GM12878 (cell line): ENCODE data around the gene FDXACB1. TPM values are rescaled to one million over a fixed set of nuclear protein-coding genes. Genes with fewer than 3 reads are reported as not detected.

ENCODE experiments used
- ATAC-seq: fragments of 200-7000 bp; cut with Tn5 transposase; 3 replicates; pipeline ENCODE4 v1.9.1; 2020; ENCODE audit warnings: mild to moderate bottlenecking, moderate library complexity
- BruUV-seq: library from RNA; stranded (reverse); fragments of 400-500 nt; replicated peaks from 2 replicates; lab custom pipeline; 2021; lab: Mats Ljungman, UMichigan
- CTCF ChIA-PET: fragments of 300-600 bp; sonication (Branson Sonifier 250); formaldehyde crosslinking; extraction: SDS; loops from one replicate; lab custom pipeline; 2021; ENCODE audit warnings: inconsistent platforms; lab: Yijun Ruan, JAX
- POLR2A ChIA-PET: fragments of 350-600 bp; formaldehyde crosslinking; extraction: SDS; loops from one replicate; lab custom pipeline; 2021; ENCODE audit warnings: inconsistent platforms; lab: Charles Lee
- RAD21 ChIA-PET: fragments of 300-600 bp; sonication (Branson Sonifier 250); formaldehyde crosslinking; loops from one replicate; lab custom pipeline; 2023; ENCODE audit warnings: antibody characterized with exemption; ENCODE audit not compliant: unreplicated experiment; lab: Charles Lee
- SMC1A ChIA-PET: fragments of 300-600 bp; sonication (Branson Sonifier 250); formaldehyde crosslinking; loops from one replicate; lab custom pipeline; 2023; ENCODE audit not compliant: unreplicated experiment, uncharacterized antibody; lab: Charles Lee
- DNase-seq: peaks from one replicate; pipeline ENCODE4 v3.0.0-alpha.2; 2011; ENCODE audit warnings: low read depth, low spot score
- FAIRE-seq: peaks from 3 replicates; lab custom pipeline; 2011; peaks lifted over from hg19 to GRCh38; lab: Jason Lieb, UNC
- H2AFZ ChIP-seq: 2 replicates; pipeline ENCODE4 v1.6.0; 2011; ENCODE audit warnings: low read depth, low read length, control low read depth; ENCODE audit not compliant: control insufficient read depth
- H3K27ac ChIP-seq: 2 replicates; pipeline ENCODE4 v1.5.1; 2011; ENCODE audit warnings: control low read depth; ENCODE audit not compliant: control insufficient read depth, insufficient read depth
- H3K27me3 ChIP-seq, 2 experiments: replicated peaks in 1 of 2; 2 replicates each; pipeline versions ENCODE4 v1.6.0 to v1.6.1; 2011; ENCODE audit warnings: low read length in 1 of 2; ENCODE audit not compliant: control insufficient read depth in 2 of 2, insufficient read depth in 2 of 2
- H3K36me3 ChIP-seq, 2 experiments: 2 replicates each; pipeline ENCODE4 v1.5.1; 2011; ENCODE audit warnings: low read length in 1 of 2; ENCODE audit not compliant: control insufficient read depth in 2 of 2, insufficient read depth in 2 of 2
- H3K4me1 ChIP-seq: 2 replicates; pipeline ENCODE4 v1.6.1; 2011; ENCODE audit warnings: mild to moderate bottlenecking, low read length, moderate library complexity, mixed read lengths; ENCODE audit not compliant: control insufficient read depth, insufficient read depth
- H3K4me2 ChIP-seq: 2 replicates; pipeline ENCODE4 v1.6.0; 2011; ENCODE audit warnings: control low read depth; ENCODE audit not compliant: control insufficient read depth, insufficient read depth
- H3K4me3 ChIP-seq: fragments of 200-600 bp; sonication (generic); 2 replicates; pipeline ENCODE4 v1.5.1; 2016
- H3K79me2 ChIP-seq: 2 replicates; pipeline ENCODE4 v1.6.0; 2011; ENCODE audit warnings: low read length; ENCODE audit not compliant: control insufficient read depth, insufficient read depth
- H3K9ac ChIP-seq: 2 replicates; pipeline ENCODE4 v1.8.0; 2011; ENCODE audit warnings: low read length, control low read depth, mixed read lengths; ENCODE audit not compliant: control insufficient read depth, insufficient read depth
- H3K9me3 ChIP-seq: replicated peaks from 3 replicates; pipeline ENCODE4 v1.5.1; 2011; ENCODE audit warnings: mild to moderate bottlenecking, low read length; ENCODE audit not compliant: control insufficient read depth, insufficient read depth
- H4K20me1 ChIP-seq: 2 replicates; pipeline ENCODE4 v1.6.0; 2011; ENCODE audit not compliant: control insufficient read depth, insufficient read depth
- BCL3 ChIP-seq: IDR thresholded peaks from 2 replicates; pipeline ENCODE4 v1.6.1; 2011; ENCODE audit warnings: borderline replicate concordance, low read depth, mild to moderate bottlenecking, moderate library complexity, low read length; ENCODE audit not compliant: insufficient read depth, poor library complexity, severe bottlenecking
- EGR1 ChIP-seq, 2 experiments: IDR thresholded peaks; 1 replicate in 1 of 2; 2 replicates in 1 of 2; pipeline ENCODE4 v1.6.1; 2011 to 2012; ENCODE audit warnings: low read depth in 2 of 2, low read length in 2 of 2, borderline replicate concordance in 1 of 2, mild to moderate bottlenecking in 1 of 2, moderate library complexity in 1 of 2
- ESRRA ChIP-seq: IDR thresholded peaks from 2 replicates; pipeline ENCODE4 v1.6.1; 2012; ENCODE audit warnings: mild to moderate bottlenecking, low read length, improper control_type of control experiment
- FOXK2 ChIP-seq: fragments of 450-650 bp; IDR thresholded peaks from 2 replicates; pipeline ENCODE4 v1.6.1; 2017; ENCODE audit warnings: mild to moderate bottlenecking, moderate library complexity
- HDGF ChIP-seq: fragments of 450-650 bp; IDR thresholded peaks from 2 replicates; pipeline ENCODE4 v1.6.1; 2016; ENCODE audit warnings: antibody characterized with exemption
- JUNB ChIP-seq: IDR thresholded peaks from 2 replicates; pipeline ENCODE4 v1.6.1; 2016; ENCODE audit warnings: antibody characterized with exemption, mild to moderate bottlenecking
- KLF5 ChIP-seq: fragments of 450-650 bp; IDR thresholded peaks from 2 replicates; pipeline ENCODE4 v1.6.1; 2014; ENCODE audit warnings: mild to moderate bottlenecking; ENCODE audit not compliant: partially characterized antibody
- MLLT1 ChIP-seq: fragments of 450-650 bp; IDR thresholded peaks from 2 replicates; pipeline ENCODE4 v1.6.1; 2016; ENCODE audit warnings: mild to moderate bottlenecking
- MXI1 ChIP-seq: fragments of 150-350 bp; IDR thresholded peaks from 2 replicates; pipeline ENCODE4 v1.6.1; 2011; ENCODE audit warnings: low read depth, mild to moderate bottlenecking, inconsistent platforms, low read length, improper control_type of control experiment
- PAX5 ChIP-seq: IDR thresholded peaks from 2 replicates; pipeline ENCODE4 v1.6.1; 2011; ENCODE audit warnings: low read depth, low read length, borderline replicate concordance
- SMAD1 ChIP-seq: fragments of 450-650 bp; IDR thresholded peaks from 2 replicates; pipeline ENCODE4 v1.6.1; 2018; ENCODE audit warnings: mild to moderate bottlenecking, low read depth; ENCODE audit not compliant: partially characterized antibody
- SMC3 ChIP-seq: IDR thresholded peaks from 2 replicates; pipeline ENCODE4 v1.6.1; 2011; ENCODE audit warnings: low read length, improper control_type of control experiment, borderline replicate concordance
- USF2 ChIP-seq: IDR thresholded peaks from 2 replicates; pipeline ENCODE4 v1.6.1; 2011; ENCODE audit warnings: low read depth, low read length, improper control_type of control experiment, borderline replicate concordance
- ZNF207 ChIP-seq: fragments of 450-650 bp; IDR thresholded peaks from 2 replicates; pipeline ENCODE4 v1.6.1; 2014; ENCODE audit warnings: antibody characterized with exemption, mild to moderate bottlenecking, borderline replicate concordance
- ZNF622 ChIP-seq: fragments of 450-650 bp; IDR thresholded peaks from 2 replicates; pipeline ENCODE4 v1.6.1; 2017; ENCODE audit warnings: mild to moderate bottlenecking, inconsistent platforms
- WGBS: methylation state at CpG from one replicate; pipeline ENCODE4 v1.1.6; 2016; ENCODE audit warnings: low lambda C conversion rate; ENCODE audit not compliant: insufficient replicate concordance, insufficient coverage; ENCODE audit errors: missing lambda C conversion rate; 5-methylcytosine and 5-hydroxymethylcytosine counted together
- in situ Hi-C: fragments of 300-500 bp; cut with MboI; formaldehyde crosslinking; loops from 9 replicates; pipeline ENCODE4 v1.14.3; 2018; ENCODE audit warnings: mixed read lengths
- intact Hi-C: fragments of 100-400 bp; cut with micrococcal nuclease; formaldehyde crosslinking; loops from one replicate; pipeline ENCODE4 v1.14.2; 2022; ENCODE audit not compliant: unreplicated experiment
- polyA plus RNA-seq, 11 experiments: library from polyadenylated mRNA; depleted of rRNA in 4 of 11; unstranded in 6 of 11; stranded (reverse) in 5 of 11; fragments of >200 nt; fragmentation: Nextera tagmentation in 4 of 11; fragmentation: Illumina TruSeq in 1 of 11; extraction: Ambion mirVana in 4 of 11; extraction: Trizol in 1 of 11; gene quantifications; 1 replicate in 1 of 11; 2 replicates in 10 of 11; pipeline versions ENCODE4 v1.2.1 to v1.2.3, GENCODE V29; 2011 to 2016; ENCODE audit warnings: inconsistent platforms in 2 of 11, missing spikeins in 2 of 11, low read depth in 1 of 11
- total RNA-seq, 4 experiments: library from RNA; depleted of rRNA in 3 of 4; stranded (reverse); fragments of >200 nt in 3 of 4; fragmentation: Illumina TruSeq in 1 of 4; extraction: Trizol in 1 of 4; gene quantifications; 2 replicates each; pipeline versions ENCODE4 v1.2.1 to v1.2.3, GENCODE V29; 2013 to 2021

The FDXACB1 gene
- total and polyA plus RNA-seq, 10 of the 15 experiments (the other 5 are each of a cell fraction or from before 2014, with no cell fraction given) = 7.4 to 13.3 (median 9.7) TPM

GRCh38 chr11:111909378-111909777 is 30.4 kb upstream of the FDXACB1 start:
- Histone ChIP-seq H3K9me3 (no peaks in the 10 kb centered on the region), H3K4me2 (no peak overlapping the region), H2AFZ (no peak overlapping the region), H3K4me1 (no peaks in the 10 kb centered on the region), H3K79me2 (no peaks in the 10 kb centered on the region), H3K4me3 (no peak overlapping the region), H3K27ac (no peak overlapping the region), H4K20me1 (no peaks in the 10 kb centered on the region), H3K36me3 (no peaks in the 10 kb centered on the region), H3K27me3 (no peaks in the 10 kb centered on the region; a peak in 2 of 4 replicates), H3K9ac (no peak overlapping the region)
- ChIA-PET POLR2A (no interaction called here), RAD21 (no interaction called here), SMC1A (no interaction called here), CTCF (no interaction called here)
- TF ChIP-seq MXI1 (no peak), USF2 (no peak), SMC3 (no peak)
- no peak for DNase-seq
- in situ Hi-C loops (no loop called here), intact Hi-C loops (no loop called here)
- no peak for ATAC-seq
- 70% methylated on average over 5 of the region's 5 CpGs for WGBS
- BruUV-seq = no TSS peak
- no peak for FAIRE-seq

GRCh38 chr11:111908639-111909305 is 29.8 kb upstream of the FDXACB1 start:
- no TSS peak for BruUV-seq
- POLR2A ChIA-PET = no interaction called here
- SMC1A ChIA-PET = no interaction called here
- no peaks in the 10 kb centered on the region for H3K4me1 ChIP-seq
- DNase-seq (no peak), ATAC-seq (no peak), FAIRE-seq (no peak)
- no peaks in the 10 kb centered on the region for H3K36me3 ChIP-seq
- H3K4me3 ChIP-seq = no peak overlapping the region
- no peak overlapping the region for H3K9ac ChIP-seq
- H3K27ac ChIP-seq = no peak overlapping the region
- intact Hi-C loops (no loop called here), in situ Hi-C loops (no loop called here)
- 57% methylated on average over 5 of the region's 5 CpGs for WGBS
- no peaks in the 10 kb centered on the region for H4K20me1 ChIP-seq
- no peaks in the 10 kb centered on the region for H3K79me2 ChIP-seq
- no peak overlapping the region for H2AFZ ChIP-seq
- no peaks in the 10 kb centered on the region; a peak in 2 of 4 replicates for H3K27me3 ChIP-seq
- CTCF ChIA-PET = interaction anchor here (1.1 kb wide), 1 partner anchor 23 kb away, joined by 3 read pairs; no protein-coding TSS in a partner anchor
- no peaks in the 10 kb centered on the region for H3K9me3 ChIP-seq
- no peak overlapping the region for H3K4me2 ChIP-seq
- RAD21 ChIA-PET = no interaction called here
- TF ChIP-seq ESRRA = no peak
- TF ChIP-seq MLLT1 = no peak
- no peak for TF ChIP-seq FOXK2
- TF ChIP-seq BCL3 = no peak
- TF ChIP-seq EGR1 (IDR thresholded peaks at IDR 0.05; ENCODE audit: borderline replicate concordance in 1 of 2, low read depth in 2 of 2, low read length in 2 of 2) = no peak
- TF ChIP-seq JUNB = no peak
- no peak for TF ChIP-seq ZNF207
- TF ChIP-seq KLF5 = no peak
- TF ChIP-seq SMAD1 = no peak
- TF ChIP-seq PAX5 = no peak
- no peak for TF ChIP-seq HDGF
- no peak for TF ChIP-seq ZNF622
